GM23338 (cell line): Measurements from ENCODE around the gene MZT2A. TPM values are rescaled to one million over a fixed set of nuclear protein-coding genes. Genes with fewer than 3 reads are reported as not detected.
A peak's percentile ranks its signal among the peaks of the same experiment; 100 is the strongest.

ENCODE experiments used
- ATAC-seq: fragments of 200-7000 bp; cut with Tn5 transposase; 3 replicates; pipeline ENCODE4 v1.9.1; 2020
- DNase-seq: peaks from one replicate; pipeline ENCODE4 v3.0.0-alpha.2; 2015; ENCODE audit warnings: low spot score
- H2AFZ ChIP-seq: fragments of 200-600 bp; sonication (generic); 2 replicates; pipeline ENCODE4 v1.8.0; 2016; ENCODE audit warnings: antibody characterized with exemption, mild to moderate bottlenecking, moderate library complexity
- H3F3A ChIP-seq: fragments of 200-600 bp; sonication (generic); replicated peaks from 2 replicates; pipeline ENCODE4 v1.8.0; 2017; ENCODE audit warnings: antibody characterized with exemption, mixed run types, low read depth
- H3K27ac ChIP-seq: fragments of 200-600 bp; sonication (generic); 2 replicates; pipeline ENCODE4 v1.6.1; 2016; ENCODE audit warnings: low read depth
- H3K27me3 ChIP-seq: fragments of 200-600 bp; sonication (generic); 2 replicates; pipeline ENCODE4 v1.8.0; 2016; ENCODE audit warnings: mild to moderate bottlenecking, mixed run types, moderate library complexity; ENCODE audit not compliant: insufficient read depth
- H3K36me3 ChIP-seq: fragments of 200-600 bp; sonication (generic); 2 replicates; pipeline ENCODE4 v1.8.0; 2016; ENCODE audit warnings: mild to moderate bottlenecking; ENCODE audit not compliant: insufficient read depth
- H3K4me1 ChIP-seq: fragments of 200-600 bp; sonication (generic); 2 replicates; pipeline ENCODE4 v1.8.0; 2016; ENCODE audit warnings: mild to moderate bottlenecking, moderate library complexity; ENCODE audit not compliant: insufficient read depth
- H3K4me2 ChIP-seq: fragments of 200-600 bp; sonication (generic); 2 replicates; pipeline ENCODE4 v1.7.1; 2017; ENCODE audit warnings: mixed run types
- H3K4me3 ChIP-seq: fragments of 200-600 bp; sonication (generic); 2 replicates; pipeline ENCODE4 v1.6.1; 2016; ENCODE audit warnings: mixed run types
- H3K79me2 ChIP-seq: fragments of 200-600 bp; sonication (generic); replicated peaks from 2 replicates; pipeline ENCODE4 v1.8.0; 2017; ENCODE audit warnings: mild to moderate bottlenecking; ENCODE audit not compliant: insufficient read depth
- H3K9me2 ChIP-seq: fragments of 200-600 bp; sonication (generic); 2 replicates; pipeline ENCODE4 v1.8.0; 2017; ENCODE audit not compliant: insufficient read depth
- H4K20me1 ChIP-seq: fragments of 200-600 bp; sonication (generic); replicated peaks from 2 replicates; pipeline ENCODE4 v1.8.0; 2017; ENCODE audit warnings: mild to moderate bottlenecking; ENCODE audit not compliant: insufficient read depth
- H3K27ac Mint-ChIP-seq: 2 replicates; pipeline ENCODE4 v1.8.0; 2020; ENCODE audit warnings: inconsistent platforms, mild to moderate bottlenecking, moderate library complexity, mixed read lengths
- H3K27me3 Mint-ChIP-seq: 3 replicates; pipeline ENCODE4 v1.8.0; 2022; ENCODE audit warnings: low read depth, mild to moderate bottlenecking, moderate library complexity, mixed read lengths, inconsistent platforms; ENCODE audit not compliant: insufficient read depth, poor library complexity
- H3K36me3 Mint-ChIP-seq: 3 replicates; pipeline ENCODE4 v1.8.0; 2021; ENCODE audit warnings: low read depth, mild to moderate bottlenecking, inconsistent platforms, moderate library complexity, mixed read lengths
- H3K4me1 Mint-ChIP-seq: 3 replicates; pipeline ENCODE4 v1.8.0; 2020; ENCODE audit warnings: mild to moderate bottlenecking, inconsistent platforms, mixed read lengths
- H3K4me3 Mint-ChIP-seq: 3 replicates; pipeline ENCODE4 v1.8.0; 2021; ENCODE audit warnings: moderate library complexity, mild to moderate bottlenecking, inconsistent platforms, mixed read lengths
- H3K9me3 Mint-ChIP-seq: 3 replicates; pipeline ENCODE4 v1.8.0; 2020; ENCODE audit warnings: moderate library complexity, mild to moderate bottlenecking, inconsistent platforms, mixed read lengths
- CREB1 ChIP-seq: fragments of 250-450 bp; sonication (Bioruptor Pico); IDR thresholded peaks from 2 replicates; pipeline ENCODE4 v1.5.0; 2020; ENCODE audit warnings: low read depth, mild to moderate bottlenecking, moderate library complexity
- CTCF ChIP-seq, 2 experiments: fragments of 200-600 bp in 1 of 2; sonication (generic) in 1 of 2; conservative IDR thresholded peaks; 2 replicates each; pipeline versions ENCODE4 v1.5.1 to v1.6.1; 2016 to 2017; ENCODE audit warnings: antibody characterized with exemption in 2 of 2, low read depth in 2 of 2, mild to moderate bottlenecking in 2 of 2, moderate library complexity in 1 of 2
- ETS1 ChIP-seq: IDR thresholded peaks from 2 replicates; pipeline ENCODE4 v1.6.1; 2016; ENCODE audit warnings: antibody characterized with exemption
- EZH2phosphoT487 ChIP-seq: fragments of 200-600 bp; sonication (generic); IDR thresholded peaks from one replicate; pipeline ENCODE4 v1.8.1; 2018; ENCODE audit warnings: antibody characterized with exemption; ENCODE audit not compliant: unreplicated experiment
- JUNB ChIP-seq: IDR thresholded peaks from one replicate; pipeline ENCODE4 v1.6.1; 2016; ENCODE audit warnings: antibody characterized with exemption; ENCODE audit not compliant: unreplicated experiment
- NANOG ChIP-seq: IDR thresholded peaks from 2 replicates; pipeline ENCODE4 v1.6.1; 2016; ENCODE audit warnings: antibody characterized with exemption, borderline replicate concordance
- POLR2AphosphoS5 ChIP-seq: IDR thresholded peaks from 2 replicates; pipeline ENCODE4 v1.6.1; 2016; ENCODE audit warnings: antibody characterized with exemption, low read depth
- REST ChIP-seq: IDR thresholded peaks from one replicate; pipeline ENCODE4 v1.6.1; 2018; ENCODE audit warnings: antibody characterized with exemption; ENCODE audit not compliant: unreplicated experiment
- STAT1 ChIP-seq: IDR thresholded peaks from one replicate; pipeline ENCODE4 v1.6.1; 2016; ENCODE audit warnings: antibody characterized with exemption; ENCODE audit not compliant: unreplicated experiment
- ZNF114 ChIP-seq: fragments of 250-450 bp; sonication (Bioruptor Pico); IDR thresholded peaks from 2 replicates; pipeline ENCODE4 v1.5.0; 2020; ENCODE audit warnings: mild to moderate bottlenecking, moderate library complexity
- ZNF331 ChIP-seq: fragments of 250-450 bp; sonication (Bioruptor Pico); IDR thresholded peaks from 2 replicates; pipeline ENCODE4 v1.5.0; 2020; ENCODE audit warnings: low read depth, mild to moderate bottlenecking, moderate library complexity
- ZNF462 ChIP-seq: fragments of 250-450 bp; sonication (Bioruptor Pico); IDR thresholded peaks from 2 replicates; pipeline ENCODE4 v1.5.0; 2020; ENCODE audit warnings: mild to moderate bottlenecking, moderate library complexity
- polyA plus RNA-seq: library from polyadenylated mRNA; unstranded; fragments of >200 nt; fragmentation: Nextera tagmentation; extraction: Ambion mirVana; gene quantifications from 2 replicates; pipeline ENCODE4 v1.2.1, GENCODE V29; 2016
- total RNA-seq: library from RNA; depleted of rRNA; stranded (reverse); fragments of >200 nt; shearing (Covaris generic); gene quantifications from 2 replicates; pipeline ENCODE4 v1.2.3, GENCODE V29; 2014

Gene MZT2A
- total and polyA plus RNA-seq, 2 experiments from 2014 or later, result 69.0 to 120 TPM

- Mint-ChIP-seq H3K27me3 (peaks cover 5% of the 10 kb centered on the region), H3K4me1 (peaks cover 3% of the 10 kb centered on the region; the same call in 1 of the 3 replicates), H3K27ac (no peak overlapping the region; the same call in 1 of the 2 replicates), H3K36me3 (peaks cover 22% of the 10 kb centered on the region), H3K9me3 (no peaks in the 10 kb centered on the region), H3K4me3 (no peak overlapping the region)
- ATAC-seq (peak; percentile 57), DNase-seq (peak; percentile 33)
- H3K4me2 ChIP-seq, result no peak overlapping the region
- no peaks in the 10 kb centered on the region for H3K27me3 ChIP-seq
- H3K79me2 ChIP-seq, result no peaks in the 10 kb centered on the region
- no peak overlapping the region for H2AFZ ChIP-seq
- H3F3A ChIP-seq, result no peaks in the 10 kb centered on the region
- no peaks in the 10 kb centered on the region for H3K9me2 ChIP-seq
- no peaks in the 10 kb centered on the region for H4K20me1 ChIP-seq
- no peaks in the 10 kb centered on the region for H3K36me3 ChIP-seq
- no peaks in the 10 kb centered on the region for H3K4me1 ChIP-seq
- H3K27ac ChIP-seq, result no peak overlapping the region
- TF ChIP-seq REST, result no peak
- no peak for TF ChIP-seq ZNF331
- TF ChIP-seq CTCF (conservative IDR thresholded peaks at IDR 0.05; ENCODE audit: low read depth in 2 of 2), result no peak
- TF ChIP-seq NANOG, result no peak
- TF ChIP-seq ZNF114 (CRISPR knock-in tag), result no peak
- TF ChIP-seq JUNB, result no peak
- TF ChIP-seq STAT1, result no peak
- TF ChIP-seq EZH2phosphoT487, result no peak
- TF ChIP-seq ETS1, result no peak
- no peak for TF ChIP-seq POLR2AphosphoS5
- no peak for TF ChIP-seq ZNF462 (CRISPR knock-in tag)
- no peak for TF ChIP-seq CREB1 (CRISPR knock-in tag)
- no peak overlapping the region for H3K4me3 ChIP-seq
These were observed 30.0 kb upstream of the MZT2A start for GRCh38 chr2:131521961-131522781.
